Limb (tissue), 2 donors: ENCODE data around the gene TMEM131.
"Not testable (repeated sequence)": the region's sequence is repeated elsewhere in the genome, so short reads cannot be mapped to it uniquely, and the experiment has no call there.

Source experiments
- DNase-seq, 2 donors: peaks; one replicate each; pipeline ENCODE4 v3.0.0-alpha.2; 2016; ENCODE audit errors: extremely low spot score in 2 of 2

The TMEM131 gene, protein sequence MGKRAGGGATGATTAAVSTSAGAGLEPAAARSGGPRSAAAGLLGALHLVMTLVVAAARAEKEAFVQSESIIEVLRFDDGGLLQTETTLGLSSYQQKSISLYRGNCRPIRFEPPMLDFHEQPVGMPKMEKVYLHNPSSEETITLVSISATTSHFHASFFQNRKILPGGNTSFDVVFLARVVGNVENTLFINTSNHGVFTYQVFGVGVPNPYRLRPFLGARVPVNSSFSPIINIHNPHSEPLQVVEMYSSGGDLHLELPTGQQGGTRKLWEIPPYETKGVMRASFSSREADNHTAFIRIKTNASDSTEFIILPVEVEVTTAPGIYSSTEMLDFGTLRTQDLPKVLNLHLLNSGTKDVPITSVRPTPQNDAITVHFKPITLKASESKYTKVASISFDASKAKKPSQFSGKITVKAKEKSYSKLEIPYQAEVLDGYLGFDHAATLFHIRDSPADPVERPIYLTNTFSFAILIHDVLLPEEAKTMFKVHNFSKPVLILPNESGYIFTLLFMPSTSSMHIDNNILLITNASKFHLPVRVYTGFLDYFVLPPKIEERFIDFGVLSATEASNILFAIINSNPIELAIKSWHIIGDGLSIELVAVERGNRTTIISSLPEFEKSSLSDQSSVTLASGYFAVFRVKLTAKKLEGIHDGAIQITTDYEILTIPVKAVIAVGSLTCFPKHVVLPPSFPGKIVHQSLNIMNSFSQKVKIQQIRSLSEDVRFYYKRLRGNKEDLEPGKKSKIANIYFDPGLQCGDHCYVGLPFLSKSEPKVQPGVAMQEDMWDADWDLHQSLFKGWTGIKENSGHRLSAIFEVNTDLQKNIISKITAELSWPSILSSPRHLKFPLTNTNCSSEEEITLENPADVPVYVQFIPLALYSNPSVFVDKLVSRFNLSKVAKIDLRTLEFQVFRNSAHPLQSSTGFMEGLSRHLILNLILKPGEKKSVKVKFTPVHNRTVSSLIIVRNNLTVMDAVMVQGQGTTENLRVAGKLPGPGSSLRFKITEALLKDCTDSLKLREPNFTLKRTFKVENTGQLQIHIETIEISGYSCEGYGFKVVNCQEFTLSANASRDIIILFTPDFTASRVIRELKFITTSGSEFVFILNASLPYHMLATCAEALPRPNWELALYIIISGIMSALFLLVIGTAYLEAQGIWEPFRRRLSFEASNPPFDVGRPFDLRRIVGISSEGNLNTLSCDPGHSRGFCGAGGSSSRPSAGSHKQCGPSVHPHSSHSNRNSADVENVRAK (N-terminal part only)

DNA sequence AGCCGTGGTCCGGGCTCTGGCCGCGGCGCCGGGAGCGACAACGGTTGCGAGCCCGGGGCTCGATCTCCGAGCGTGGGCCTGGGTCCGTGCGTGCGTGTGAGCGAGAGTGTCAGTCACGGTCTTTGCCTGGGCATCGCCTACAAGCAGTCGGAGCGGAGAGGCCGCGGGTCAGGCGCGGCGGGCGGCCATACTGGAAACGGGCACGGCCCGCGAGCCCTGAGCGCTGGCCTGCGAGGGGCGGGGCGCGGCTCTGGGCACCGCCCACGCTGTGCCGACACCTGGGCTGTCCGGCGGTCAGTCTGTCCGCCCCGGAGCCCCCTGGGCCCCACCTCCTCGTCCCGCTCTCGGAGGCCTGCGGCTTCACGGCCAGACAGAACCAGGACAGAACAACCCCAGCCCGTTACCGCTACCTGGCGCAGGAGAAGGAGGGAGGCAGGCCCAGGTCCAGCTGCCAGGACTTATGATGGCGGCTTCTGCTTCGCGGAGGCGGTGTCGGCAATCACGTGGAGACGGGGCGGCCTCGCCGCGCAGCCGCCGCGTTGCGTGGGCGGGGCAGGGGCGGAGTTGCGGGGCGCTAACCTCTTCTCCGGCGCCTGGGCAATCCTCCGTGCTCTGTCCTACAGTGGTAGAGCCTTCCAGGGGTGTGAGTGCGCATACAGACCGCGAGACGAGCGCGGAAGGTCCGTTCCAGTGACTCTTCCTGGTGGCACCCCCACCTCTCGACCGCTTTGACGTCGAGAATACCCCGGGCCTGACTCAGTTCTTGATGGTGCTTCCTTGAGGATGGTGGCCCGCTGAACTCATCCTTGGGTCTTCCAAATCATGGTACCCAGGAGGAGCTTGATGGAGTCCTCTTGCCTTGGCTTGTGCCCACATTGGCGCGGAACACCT lies at the start of gene TMEM131:
Gene TMEM131, minus strand, starts transcription at position 215 of the 891 bp plus-strand sequence. CDS start 286 bp downstream, outside the sequence.
- peak; percentile 94 to 96 for DNase-seq

DNA sequence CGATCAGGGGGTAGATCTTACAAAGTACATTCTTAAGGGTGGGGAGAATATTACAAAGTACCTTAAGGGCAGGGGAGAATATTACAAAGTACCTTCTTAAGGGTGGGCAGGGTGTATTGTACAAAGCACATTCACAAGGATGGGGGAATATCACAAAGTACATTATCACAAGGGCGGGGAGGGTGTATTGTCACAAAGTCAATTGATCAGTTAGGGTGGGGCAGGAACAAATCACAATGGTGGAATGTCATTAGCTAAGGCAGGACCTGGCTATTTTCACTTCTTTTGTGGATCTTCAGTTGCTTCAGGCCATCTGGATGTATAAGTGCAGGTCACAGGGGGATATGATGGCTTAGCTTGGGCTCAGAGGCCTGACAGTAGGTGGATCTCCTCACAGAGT lies 49.0 kb upstream of the TMEM131 start:
- DNase-seq: not testable (repeated sequence)

DNA sequence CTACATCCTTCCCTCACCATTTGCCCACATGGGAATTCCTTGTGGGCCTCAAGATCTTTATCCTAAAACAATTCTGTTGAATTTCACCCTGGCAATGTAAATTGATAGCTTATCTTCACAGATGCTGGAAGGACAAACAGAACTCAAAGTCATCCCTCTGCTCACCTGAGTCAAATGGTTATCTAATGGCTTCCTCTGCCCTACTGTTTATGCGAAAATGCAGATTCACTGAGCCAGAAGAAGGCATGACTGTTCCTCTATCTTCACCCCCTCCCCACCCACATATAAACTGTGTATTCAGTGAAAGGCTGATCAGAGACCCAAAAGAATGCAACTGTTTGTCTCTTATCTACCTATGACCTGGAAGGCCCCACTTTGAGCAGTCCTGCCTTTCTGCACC lies 47.4 kb upstream of the TMEM131 start:
- no peak for DNase-seq

DNA sequence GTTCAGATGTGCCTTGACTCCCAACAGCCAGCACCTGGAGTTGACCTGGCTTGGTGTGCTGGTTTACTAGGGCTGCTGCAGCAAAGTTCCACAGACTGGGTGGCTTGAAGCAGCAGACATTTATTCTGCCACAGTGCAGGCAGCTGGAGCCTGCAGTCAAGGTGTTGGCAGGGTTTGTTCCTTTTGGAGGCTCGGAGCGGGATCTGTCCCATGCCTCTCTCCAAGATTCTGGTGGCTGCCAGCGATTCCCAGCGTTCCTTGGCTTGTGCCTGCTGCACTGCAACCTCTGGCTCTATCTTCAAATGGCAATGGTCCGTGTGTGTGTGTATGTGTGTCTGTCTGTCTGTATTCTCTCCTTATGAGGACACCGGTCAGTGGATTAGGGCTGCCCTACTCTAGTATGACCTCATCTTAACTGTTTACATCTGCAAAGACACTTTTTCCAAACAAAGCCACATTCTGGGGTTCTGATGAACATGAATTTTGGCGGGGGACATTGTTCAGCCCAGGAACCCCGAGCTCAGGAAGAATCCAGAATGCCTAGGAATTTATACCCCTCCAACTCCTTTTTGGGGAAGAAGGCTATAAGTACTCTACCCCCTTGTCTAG lies 44.7 kb upstream of the TMEM131 start:
- DNase-seq: no peak

DNA sequence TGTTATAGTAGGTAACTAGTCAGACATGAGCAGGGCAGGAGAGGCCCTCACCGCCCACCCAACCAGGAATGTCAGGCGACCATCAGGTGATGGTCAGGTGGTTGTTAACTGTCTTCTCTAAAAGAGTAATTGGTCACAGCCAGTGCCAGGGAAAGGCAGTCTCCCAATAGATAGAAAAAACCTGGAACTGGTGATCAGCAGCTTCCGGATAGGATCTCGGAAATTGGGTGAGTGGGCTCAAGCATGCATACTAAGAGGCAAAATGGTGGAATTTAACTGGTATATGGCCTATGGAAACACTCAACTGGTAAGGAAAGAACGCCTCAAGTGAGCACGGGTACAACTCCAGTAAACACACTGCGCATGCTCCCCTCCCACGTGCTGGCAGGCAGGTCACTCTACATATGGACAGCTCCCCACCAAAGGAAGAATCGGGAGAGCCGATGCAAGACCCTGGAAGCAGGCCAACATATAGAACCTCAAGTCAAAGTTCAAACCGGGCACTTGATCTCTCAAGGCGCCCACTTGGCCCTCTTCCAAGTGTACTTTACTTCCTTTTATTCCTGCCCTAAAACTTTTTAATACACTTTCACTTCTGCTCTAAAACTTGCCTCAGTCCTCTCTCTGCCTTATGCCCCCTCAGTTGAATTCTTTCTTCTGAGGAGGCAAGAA lies 43.5 kb upstream of the TMEM131 start:
- DNase-seq: no peak

DNA sequence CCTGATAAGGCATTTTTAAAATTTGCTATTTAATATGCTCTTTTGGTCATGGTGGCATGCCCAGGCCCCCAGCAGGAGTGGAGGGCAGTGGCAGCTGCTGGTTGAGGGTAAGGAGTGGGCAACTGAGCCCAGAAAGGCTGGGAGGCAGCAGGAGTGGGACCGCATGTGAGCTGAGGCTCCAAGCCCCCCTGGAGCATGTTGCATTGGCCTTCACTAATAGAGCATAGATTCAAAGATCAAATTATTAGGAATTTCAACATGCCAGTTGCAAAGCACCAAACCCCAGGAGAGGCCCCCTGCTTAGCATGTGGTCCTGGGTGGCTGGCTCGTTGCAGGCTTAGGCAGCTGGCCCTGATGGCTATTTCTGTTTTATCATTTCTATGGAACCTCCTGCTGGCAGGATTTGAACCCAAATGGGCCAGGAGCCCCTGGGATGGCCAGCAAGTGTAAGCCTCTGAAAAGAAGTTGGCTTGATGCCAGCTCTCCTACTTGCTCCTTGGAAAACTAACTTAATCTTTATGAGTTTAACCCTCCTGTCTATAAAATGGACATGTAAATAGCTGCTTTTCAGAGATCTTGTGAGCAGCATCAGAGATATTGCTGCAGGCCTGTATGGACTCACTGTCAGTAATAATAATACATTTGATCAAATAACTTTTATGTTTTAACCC lies 42.1 kb upstream of the TMEM131 start:
- no peak for DNase-seq

DNA sequence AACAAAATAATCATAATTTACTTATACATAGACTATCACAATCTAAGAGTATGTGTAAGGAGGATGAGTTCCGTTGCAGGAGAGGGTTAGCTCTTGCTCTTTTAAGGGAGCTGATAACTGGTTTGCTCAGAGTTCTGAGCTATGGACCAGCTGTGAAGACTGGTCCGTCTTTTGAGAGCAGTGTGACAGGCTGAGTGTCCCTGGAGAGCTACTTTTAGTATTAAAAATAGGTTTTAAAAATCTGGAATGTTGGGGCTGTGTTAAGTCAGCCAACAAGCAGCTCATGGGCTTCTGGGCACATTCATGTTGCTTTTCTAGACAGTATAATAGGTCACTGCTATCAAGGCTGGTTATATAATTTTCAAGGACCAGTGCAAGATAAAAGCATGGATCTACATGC lies 41.5 kb upstream of the TMEM131 start:
- no peak for DNase-seq

DNA sequence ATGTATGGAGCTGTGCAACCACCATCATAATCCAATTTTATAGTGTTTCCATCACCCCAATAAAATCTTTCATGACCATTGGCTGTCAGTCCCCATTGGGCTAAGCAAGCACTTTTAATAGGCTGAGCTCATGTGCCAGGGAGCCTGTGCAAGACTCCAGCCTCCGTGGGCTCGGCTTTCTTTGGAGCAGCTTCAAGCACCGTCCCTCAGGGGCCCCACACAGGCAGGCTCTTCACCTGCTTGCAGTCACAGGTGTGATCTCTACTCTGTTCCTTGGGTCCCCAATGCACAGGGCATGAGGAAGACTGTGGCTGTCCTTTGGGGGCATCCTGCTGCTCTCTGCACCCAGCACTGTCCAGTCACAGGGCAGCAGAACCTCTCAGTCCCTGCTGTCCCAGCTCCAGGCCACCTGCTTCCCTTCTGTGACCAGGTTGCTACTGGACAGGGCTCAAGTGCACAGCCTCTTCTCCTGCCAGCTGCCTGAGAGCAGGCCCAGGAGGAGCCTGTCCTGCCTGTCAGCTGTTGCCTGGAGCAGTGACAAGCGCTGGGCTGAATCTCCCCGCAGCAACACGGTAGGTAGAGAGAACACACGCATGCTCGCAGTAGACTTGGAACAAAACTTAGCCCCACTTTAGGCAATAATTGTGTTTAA lies 40.7 kb upstream of the TMEM131 start:
- DNase-seq: no peak

DNA sequence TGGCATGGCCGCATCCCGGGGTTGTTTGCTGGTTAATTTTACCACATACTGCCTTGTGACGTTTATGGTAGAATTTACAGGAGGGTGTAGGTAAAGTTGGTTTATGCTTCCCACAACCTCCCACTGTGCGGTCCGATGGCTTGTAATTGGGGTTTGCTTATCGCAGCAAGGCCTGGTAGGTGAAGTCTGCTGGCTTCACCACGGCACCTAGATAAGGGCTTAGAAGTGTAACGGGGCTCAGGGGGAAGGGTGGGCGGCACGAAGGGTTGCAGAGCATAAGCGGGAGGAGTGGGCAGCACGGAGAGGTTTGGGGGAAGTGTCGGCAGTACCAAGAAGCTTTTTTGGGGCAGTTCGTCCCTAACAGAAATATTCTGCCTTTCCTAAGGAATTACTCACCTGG lies 39.0 kb upstream of the TMEM131 start:
- DNase-seq: no peak

DNA sequence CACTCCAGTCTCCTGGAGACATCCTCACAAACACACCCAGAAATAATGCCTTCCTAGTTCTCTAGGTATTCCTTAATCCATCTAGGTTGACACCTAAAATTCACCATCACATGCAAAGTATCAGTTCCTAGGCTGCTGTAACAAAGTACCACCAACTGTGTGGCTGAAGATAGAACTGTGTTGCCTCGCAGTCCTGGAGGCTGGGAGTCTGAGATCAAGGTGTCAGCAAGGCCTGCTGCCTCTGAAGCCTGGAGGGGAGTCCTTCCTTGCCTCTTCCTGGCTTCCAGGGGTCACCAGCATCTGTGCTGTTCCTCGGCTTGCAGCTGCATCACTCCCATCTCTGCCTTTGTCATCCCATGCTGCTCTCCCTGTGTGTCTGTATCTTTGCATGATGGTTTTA lies 36.3 kb upstream of the TMEM131 start:
- DNase-seq: no peak

DNA sequence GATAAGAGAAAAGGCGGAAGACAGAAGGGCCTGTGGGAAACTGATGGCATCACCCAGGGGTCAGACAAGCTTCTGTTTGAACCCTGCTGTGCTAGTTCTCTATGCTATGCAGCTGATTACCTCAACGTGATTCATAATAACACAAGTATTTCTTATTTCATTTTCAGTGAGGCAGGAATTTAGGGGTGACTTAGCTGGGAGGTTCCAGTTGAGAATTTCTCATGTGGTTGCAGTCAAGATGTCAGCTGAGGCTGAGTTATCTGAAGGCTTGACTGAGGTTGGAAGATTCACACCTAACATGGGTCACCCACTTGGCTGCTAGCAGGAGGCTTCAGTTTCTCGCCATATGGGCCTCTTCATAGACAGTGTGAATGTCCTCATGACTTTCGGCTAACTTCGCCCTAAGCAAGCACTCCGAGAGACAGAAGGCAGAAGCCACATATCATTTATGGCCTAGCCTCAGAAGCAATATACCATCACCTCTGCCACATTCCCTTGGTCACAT lies 34.0 kb upstream of the TMEM131 start:
- DNase-seq: no peak

DNA sequence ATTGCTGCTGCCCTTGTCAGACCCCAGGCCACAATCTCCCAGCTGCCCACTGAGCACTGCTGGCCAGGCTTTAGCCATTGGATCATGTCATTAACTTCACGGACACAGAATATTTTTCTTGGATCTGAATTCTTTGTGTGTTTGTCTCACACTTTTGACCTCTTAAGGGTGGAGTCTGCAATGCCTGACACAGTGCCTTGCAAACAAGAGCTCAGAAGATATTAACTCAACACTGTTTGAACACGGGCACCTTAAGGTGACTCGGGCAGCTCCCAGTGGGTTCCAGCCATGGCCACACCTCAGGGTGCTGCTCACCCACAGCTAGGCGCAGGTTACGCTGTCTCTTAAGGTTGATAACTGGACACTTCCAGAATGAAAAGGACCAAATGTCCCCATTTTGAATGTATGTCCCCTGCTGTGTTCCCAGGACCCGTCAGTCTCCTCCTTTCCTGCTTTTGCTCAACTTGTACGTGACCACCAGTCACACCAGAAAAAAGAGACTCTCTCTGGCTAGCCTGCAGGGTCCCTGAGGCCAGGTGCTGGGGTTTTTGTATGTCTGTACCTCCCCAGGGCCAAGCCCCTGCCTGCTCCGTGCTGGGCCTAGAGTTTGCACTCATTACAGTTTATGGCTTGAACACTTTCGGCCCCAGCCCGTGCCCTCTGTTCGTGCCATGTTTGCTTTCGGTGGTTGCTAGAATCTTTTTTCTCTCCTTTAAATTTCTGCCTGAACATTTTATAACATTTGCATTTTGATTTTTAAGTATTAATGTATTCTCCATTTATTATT lies 33.4 kb upstream of the TMEM131 start:
- no peak for DNase-seq

DNA sequence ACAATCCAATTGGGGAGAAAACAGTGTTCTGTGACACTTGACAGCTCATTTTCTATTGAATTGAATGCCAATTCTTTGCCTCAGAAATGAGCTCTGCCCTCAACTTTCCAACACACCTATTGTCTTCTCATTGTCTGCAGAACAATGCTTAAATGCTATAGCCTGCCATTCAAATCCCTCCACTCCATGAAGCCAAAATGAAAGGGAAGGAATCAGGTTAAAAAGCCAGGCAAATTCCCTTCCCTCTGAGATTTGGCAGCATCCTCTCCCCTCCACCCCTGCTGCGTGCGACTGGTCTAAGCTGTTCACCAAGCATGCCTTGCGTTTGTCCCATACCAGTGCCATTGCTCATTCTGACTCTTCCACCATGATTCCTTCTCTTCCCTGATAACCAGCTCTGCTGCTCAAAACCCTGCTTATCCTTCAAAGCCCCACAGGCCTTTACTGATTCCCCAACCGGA lies 32.4 kb upstream of the TMEM131 start:
- no peak for DNase-seq

DNA sequence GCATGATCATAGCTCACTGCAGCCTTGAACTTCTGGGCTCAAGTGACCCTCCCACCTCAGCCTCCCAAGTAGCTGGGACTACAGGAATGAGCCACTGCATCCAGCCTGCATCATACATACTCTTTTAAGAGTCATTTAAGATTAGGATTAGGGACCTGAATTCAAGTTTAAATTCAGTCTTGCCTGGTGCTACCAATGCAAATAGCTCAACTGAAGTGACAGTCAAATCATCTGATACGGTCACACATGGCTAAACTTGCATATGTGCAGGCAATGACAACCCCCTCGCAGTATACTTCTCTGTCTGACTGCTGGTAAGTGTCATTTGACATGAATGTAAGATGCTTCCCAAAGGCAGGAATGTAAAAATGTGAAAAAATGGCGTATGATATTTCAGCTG lies 31.8 kb upstream of the TMEM131 start:
- DNase-seq: no peak

DNA sequence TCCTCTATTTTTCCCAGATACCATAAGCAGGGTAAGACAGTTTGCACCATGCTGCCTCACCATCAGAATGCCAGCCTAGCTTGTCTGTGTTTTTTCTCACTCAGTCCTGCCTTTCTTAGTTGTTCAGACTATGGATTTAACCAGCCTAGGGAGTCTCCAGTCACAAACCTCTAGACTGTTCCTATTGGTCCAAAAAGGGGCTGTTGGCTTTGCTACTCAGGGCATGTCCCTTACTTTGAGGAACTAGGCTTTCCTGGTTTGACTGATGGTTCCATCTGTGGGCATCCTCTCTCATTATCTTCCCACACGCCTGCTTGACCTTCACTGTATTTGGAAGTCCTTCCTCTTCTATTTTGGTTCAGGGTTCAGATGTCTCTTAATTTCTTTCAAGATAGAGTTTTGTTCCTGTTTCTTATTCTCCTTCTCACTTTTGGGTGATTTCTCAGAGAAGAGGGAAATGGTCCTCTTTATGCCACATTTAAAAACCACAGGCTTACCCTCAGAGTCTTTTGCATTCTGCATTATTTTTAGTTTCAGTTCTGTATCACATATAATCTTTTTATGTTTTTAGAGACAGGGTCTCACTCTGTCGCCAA lies 31.3 kb upstream of the TMEM131 start:
- DNase-seq: no peak

DNA sequence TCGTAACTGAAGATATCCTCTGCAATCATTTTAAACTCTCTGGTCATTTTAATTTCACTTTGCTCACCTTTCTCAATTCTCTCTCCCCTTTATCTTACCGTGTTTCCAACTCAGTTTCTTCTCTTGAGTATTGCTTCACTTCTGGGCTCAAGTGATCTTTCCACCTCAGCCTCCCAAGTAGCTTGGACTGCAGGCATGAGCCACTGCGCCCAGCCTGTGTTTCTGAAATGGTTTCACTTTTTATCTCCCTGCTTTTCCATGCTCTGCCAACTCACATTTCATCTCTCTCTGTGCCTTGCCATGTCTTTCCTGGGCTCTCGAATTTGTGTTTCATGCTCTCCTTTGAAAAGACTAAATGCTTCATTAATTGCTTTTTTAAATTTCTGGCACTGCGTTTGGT lies 30.5 kb upstream of the TMEM131 start:
- DNase-seq: no peak

DNA sequence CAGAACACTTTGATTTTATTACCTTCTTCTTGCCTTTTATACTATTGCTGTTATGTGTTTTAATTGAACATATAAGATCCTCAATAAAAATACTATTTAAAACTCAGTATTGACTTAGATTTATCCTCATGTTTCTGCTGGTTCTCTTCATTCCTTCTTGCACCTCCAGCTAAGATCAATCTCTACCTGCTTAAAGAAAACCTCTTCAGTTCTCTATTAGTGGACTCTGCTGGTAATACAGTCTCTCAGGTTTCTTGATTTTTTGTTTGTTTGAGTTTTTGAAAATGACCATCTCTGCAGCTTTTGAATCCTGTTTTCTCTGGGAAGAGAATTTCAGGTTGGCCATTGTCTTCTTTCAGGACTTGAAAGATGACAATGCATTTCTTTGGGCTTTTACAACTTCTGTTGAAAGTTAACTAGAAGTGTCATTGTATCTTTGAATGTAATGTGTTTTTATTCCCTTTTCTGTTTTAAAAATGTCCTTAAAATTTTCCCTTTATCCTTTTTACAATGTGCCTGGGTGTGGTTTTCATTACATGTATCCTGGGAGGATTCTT lies 29.8 kb upstream of the TMEM131 start:
- DNase-seq: no peak
